ENCODE results near the gene OBP2A. TPM values are rescaled to one million over a fixed set of nuclear protein-coding genes. Genes with fewer than 3 reads are reported as not detected.

The OBP2A gene
- total RNA-seq, 1 donor from 2014 or later, result not detected

- DNase-seq (ENCODE audit: low spot score), result no peak
These were observed 5.5 kb downstream of the OBP2A start for GRCh38 chr9:135551456-135551855.

GRCh38 chr9:135552021-135552697, 6.2 kb downstream of the OBP2A start:
- no peak for DNase-seq (ENCODE audit: low spot score)

- no peak for DNase-seq (ENCODE audit: low spot score)
These were observed 6.8 kb downstream of the OBP2A start for GRCh38 chr9:135552698-135553171.

- DNase-seq (ENCODE audit: low spot score), result no peak
These were observed 8.8 kb downstream of the OBP2A start for GRCh38 chr9:135554718-135555117.

- DNase-seq (ENCODE audit: low spot score), result no peak
These were observed 9.3 kb downstream of the OBP2A start for GRCh38 chr9:135555203-135555602.

GRCh38 chr9:135555910-135556309, 10.0 kb downstream of the OBP2A start:
- no peak for DNase-seq (ENCODE audit: low spot score)

GRCh38 chr9:135559606-135560005, 13.7 kb downstream of the OBP2A start:
- DNase-seq (ENCODE audit: low spot score), result no peak

GRCh38 chr9:135561391-135562234, 15.7 kb downstream of the OBP2A start, which contains the start of gene PAEP:
TSS of gene PAEP (plus strand) at chr9:135561756.
- no peak for DNase-seq (ENCODE audit: low spot score)

GRCh38 chr9:135562235-135562745, 16.4 kb downstream of the OBP2A start:
- DNase-seq (ENCODE audit: low spot score), result no peak

- DNase-seq (ENCODE audit: low spot score), result no peak
These were observed 17.1 kb downstream of the OBP2A start for GRCh38 chr9:135563039-135563476.

- DNase-seq (ENCODE audit: low spot score), result no peak
These were observed 17.9 kb downstream of the OBP2A start for GRCh38 chr9:135563858-135564257.

GRCh38 chr9:135565141-135565628, 19.3 kb downstream of the OBP2A start:
- DNase-seq (ENCODE audit: low spot score), result no peak

GRCh38 chr9:135565636-135566035, 19.7 kb downstream of the OBP2A start:
- DNase-seq (ENCODE audit: low spot score), result no peak

GRCh38 chr9:135566552-135566951, 20.6 kb downstream of the OBP2A start:
- DNase-seq (ENCODE audit: low spot score), result no peak

- no peak for DNase-seq (ENCODE audit: low spot score)
These were observed 21.4 kb downstream of the OBP2A start for GRCh38 chr9:135567311-135567710.

GRCh38 chr9:135568026-135568425, 22.1 kb downstream of the OBP2A start:
- no peak for DNase-seq (ENCODE audit: low spot score)

GRCh38 chr9:135570456-135570855, 24.5 kb downstream of the OBP2A start:
- no peak for DNase-seq (ENCODE audit: low spot score)

- no peak for DNase-seq (ENCODE audit: low spot score)
These were observed 26.3 kb downstream of the OBP2A start for GRCh38 chr9:135572233-135572632.

- no peak for DNase-seq (ENCODE audit: low spot score)
These were observed 27.2 kb downstream of the OBP2A start for GRCh38 chr9:135573124-135573523.

GRCh38 chr9:135574331-135574730, 28.4 kb downstream of the OBP2A start:
- DNase-seq (ENCODE audit: low spot score), result no peak

GRCh38 chr9:135574943-135575342, 29.0 kb downstream of the OBP2A start:
- DNase-seq (ENCODE audit: low spot score), result no peak

- DNase-seq (ENCODE audit: low spot score), result no peak
These were observed 30.2 kb downstream of the OBP2A start for GRCh38 chr9:135575995-135576631.
